CD4-positive, alpha-beta T cell treated with Interleukin-4 for 1 hour (primary cell): ENCODE measurements around the gene ACER3.
"Not testable (repeated sequence)": the region's sequence is repeated elsewhere in the genome, so short reads cannot be mapped to it uniquely, and the experiment has no call there.

Experiments
- DNase-seq, 2 donors: peaks; one replicate each; pipeline ENCODE4 v3.0.0-alpha.2; 2020 to 2022

ACER3 gene

DNA sequence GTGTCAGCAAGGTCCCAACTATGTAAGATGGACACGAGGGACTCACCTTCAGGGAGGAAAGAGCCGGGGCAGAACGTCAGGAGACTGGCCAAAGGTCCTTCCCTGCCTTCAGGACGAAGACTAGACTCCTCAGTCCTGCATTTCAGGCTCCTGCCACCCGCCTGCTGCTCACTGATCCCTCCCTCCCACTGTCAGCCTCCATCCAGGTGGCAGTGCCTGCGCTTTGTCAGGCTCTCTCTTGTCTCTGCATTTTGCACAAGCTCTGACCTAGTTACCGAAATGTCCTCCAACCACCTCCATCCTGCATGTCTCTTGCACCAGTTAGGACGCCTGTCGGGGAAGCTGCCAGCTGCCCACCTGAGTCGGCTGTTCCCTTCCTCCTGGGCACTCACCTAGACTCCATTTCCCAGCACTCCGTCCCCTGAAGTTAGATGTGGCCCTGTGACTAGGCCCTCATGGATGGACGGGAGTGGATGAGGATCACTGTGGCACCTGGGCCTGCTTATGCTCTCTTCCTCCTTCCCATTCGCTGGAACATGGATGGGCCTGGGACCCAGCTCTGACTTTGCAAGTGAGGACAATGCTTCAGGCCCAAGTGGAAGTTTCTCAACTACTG is 181.5 kb downstream of the ACER3 start:
- no peak for DNase-seq

DNA sequence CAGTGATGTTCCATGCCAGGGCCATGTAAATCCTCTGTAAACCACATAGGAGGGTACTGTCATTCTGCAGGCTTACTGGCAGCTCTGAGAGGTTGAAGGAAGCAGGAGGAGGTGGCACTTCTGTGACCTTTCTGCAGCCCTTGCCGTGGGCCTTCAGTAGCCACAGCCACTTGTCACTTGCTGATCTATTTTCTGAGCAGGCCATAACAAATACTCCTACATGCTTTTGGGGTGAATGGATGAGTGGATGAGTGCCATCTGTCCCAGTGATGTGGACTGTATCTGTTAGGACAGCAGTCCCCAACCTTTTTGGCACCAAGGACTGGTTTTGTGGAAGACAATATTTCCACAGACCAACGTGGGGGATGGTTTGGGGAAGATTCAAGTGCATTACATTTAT is 183.6 kb downstream of the ACER3 start:
- DNase-seq, result no peak

DNA sequence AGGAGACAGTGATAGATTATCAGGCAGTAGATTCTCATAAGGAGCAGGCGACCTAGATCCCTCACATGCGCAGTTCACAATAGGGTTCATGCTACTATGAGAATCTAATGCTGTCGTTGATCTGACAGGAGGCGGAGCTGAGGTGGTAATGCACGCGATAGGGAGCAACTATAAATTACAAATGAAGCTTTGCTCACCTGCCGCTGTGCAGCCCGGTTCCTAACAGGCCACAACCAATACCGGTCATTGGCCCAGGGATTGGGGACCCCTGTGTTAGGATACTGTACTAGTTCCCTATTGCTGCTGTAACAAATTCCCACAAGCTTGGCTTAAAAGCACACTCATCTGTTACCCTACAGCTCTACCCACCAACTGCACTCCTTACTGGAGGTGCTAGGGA is 184.2 kb downstream of the ACER3 start:
- no peak for DNase-seq

DNA sequence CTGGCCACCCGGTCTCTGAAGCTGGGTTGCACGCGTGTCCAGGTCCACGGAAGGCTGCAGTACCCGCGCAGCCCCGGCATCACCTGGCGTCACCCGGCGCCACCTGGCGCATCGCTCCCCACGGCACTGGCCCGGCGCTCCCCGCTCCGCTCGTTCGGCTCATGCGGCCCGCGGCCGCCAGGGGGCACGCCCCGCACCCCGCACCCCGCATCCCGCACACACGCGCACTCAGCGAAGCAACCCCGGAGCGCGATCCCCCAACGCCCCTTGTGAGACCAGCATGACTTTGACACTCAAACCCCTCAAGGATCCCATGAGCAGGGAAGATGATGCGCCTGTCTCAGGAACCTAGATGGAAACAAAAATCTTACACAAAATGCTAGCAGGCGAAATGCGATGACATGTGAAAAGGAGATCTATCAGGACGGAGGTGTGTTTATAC is 185.4 kb downstream of the ACER3 start:
- DNase-seq, result peak; percentile 59 to 62

DNA sequence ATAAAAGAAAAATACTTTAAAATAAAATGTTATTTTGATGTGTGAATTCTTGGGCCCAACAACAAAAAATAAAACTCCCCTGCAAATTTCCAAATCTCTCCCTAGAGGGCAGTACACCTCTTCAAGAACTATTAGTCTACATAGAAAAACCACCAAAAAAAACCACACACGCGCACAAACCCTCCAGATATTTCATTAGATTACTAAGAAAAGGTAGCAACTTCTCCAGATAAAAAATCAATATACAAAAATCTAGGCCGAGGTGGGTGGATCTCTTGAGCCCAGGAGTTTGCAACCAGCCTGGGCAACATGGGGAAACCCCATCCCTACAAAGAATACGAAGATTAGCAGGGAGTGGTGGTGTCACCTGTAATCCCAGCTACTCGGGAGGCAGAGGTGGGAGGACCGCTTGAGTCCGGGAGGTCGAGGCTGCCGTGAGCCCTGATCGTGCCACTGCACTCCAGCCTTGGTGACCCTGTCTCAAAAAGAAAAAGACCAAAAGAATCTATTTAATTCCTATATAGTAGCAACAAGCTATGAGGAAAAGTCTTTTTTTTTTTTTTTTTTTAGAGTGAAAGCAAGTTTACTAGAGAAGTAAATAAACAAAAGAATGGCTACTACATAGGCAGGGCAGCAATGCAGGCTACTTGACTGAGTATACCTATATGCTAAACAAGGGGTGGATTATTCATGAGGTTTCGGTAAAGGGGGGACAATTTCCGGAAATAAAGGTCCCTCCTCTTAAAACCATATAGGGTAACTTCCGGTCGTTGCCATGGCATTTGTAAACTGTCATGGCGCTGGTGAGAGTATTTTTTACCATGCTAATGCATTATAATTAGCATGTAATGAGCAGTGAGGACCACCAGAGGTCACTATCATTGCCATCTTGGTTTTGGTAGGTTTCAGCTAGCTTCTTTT is 186.5 kb downstream of the ACER3 start:
- DNase-seq, result peak; percentile 91 to 97

DNA sequence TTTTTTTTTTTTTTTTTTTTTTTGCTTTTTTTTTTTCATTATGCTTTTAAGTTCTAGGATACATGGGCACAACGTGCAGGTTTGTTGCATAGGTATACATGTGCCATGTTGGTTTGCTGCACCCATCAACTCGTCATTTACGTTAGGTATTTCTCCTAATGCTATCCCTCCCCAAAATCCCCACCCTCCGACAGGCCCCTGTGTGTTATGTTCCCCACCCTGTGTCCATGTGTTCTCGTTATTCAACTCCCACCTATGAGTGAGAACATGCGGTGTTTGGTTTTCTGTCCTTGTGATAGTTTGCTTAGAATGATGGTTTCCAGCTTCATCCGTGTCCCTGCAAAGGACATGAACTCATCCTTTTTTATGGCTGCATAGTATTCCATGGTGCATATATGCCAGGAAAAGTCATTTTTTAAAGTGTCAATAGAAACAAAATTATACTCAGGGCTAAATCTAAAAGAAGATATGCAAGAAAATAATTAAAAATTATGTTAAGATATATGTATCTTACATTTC is 187.3 kb downstream of the ACER3 start:
- DNase-seq, result not testable (repeated sequence)

DNA sequence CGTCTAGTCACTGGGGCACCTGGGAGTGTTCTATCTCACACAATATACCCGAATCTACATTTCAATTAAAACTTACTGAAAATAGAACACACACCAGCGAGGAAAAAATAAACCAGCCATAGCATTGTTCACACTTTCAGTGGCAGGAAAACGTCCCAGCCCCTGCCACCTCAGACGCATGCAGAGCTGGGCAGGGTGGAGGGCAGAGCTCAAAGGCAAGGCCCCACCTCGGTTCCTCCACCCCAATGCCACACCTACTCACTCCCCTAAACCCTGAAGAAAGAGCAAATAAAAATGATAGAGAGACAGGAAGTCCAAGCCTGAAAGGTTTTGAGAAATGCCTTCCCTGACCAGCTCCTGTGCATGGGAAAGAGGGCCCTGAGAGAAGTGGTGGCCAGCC is 188.3 kb downstream of the ACER3 start:
- DNase-seq, result no peak

DNA sequence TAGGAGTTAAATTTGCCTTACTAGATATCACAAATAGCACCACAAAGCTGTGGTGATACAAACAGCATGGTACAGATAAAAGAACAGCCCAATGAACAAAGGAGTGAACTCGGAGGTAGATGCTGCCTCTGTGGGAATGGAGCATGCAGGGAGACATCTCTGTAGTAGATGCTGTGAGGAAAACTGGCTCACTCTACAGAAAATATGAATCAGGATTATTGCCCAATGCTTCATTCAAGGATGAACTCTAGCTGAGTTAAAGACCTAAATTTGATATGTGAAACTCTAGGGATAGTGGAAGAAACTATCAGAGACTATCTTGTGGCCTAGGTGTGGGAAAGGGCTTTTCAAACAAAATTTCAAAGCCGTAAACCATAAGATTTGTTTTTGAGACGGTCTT is 190.8 kb downstream of the ACER3 start:
- no peak for DNase-seq

DNA sequence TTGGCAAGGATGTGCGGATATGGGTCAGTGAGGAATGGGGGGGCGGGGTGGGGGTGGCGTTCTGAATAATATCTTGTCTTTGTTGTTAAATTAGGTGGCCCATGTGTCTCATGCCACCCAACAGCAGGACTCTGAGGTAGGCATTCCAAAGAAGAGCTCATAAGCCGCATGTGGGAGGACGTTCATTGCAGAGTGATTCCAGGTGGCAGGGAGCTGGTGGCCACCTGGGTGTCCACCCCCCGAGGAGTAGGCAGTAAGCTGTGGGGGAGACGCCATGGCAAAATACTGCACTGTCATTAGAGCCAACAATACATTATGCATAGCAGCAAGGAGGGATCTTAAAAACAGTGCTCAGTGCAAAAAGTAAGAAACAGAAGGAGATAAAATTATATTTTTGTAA is 191.8 kb downstream of the ACER3 start:
- DNase-seq, result no peak

DNA sequence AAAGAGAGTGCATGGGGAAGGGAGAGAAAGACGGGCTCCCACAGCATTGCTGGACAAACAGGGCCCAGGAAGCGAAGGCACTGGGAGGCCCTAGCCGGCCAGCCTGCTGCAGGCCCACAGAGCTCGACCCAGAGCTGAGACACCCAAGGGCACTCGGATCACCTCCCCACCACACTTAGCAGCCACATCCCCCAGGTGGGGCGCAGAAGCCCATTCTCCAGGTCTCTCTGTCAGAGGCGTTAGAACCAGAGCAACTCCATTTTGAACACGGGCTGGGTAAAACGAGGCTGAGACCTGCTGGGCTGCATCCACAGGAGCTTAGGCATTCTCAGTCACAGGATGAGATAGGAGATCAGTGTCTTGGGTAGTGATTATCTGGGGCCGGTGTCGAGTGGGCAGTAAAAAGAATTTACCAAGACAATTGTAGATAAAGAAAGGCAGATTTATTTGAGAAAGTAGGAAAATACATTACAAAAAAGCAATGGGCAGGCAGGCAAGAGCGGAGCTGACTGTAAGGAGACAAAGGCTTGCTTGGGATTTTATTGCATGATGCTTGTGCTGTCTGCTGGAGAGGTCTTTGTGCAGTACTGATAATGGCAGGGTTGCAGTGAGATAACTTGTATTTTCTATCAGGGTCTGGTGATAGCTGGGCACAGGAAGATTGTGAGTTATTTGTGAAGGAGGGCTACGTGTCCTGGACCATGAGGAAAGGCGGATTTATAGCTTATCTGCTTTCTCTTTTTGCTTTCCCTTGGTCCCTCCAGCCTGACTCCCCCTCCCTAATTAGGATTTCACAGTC is 192.7 kb downstream of the ACER3 start:
- DNase-seq, result no peak

DNA sequence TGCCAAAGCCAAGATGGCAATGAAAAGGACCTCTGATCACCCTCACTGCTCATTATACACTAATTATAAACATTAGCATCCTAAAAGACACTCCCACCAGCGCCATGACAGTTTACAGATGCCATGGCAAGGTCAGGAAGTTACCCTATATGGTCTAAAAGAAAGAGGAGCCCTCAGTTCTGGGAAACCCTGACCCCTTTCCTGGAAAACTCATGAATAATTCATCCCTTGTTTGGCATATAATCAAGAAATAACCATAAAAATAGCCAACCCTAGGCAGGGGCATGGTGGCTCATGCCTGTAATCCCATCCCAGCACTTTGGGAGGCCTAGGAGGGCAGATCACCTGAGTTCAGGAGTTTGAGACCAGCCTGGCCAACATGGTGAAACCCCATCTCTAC is 193.4 kb downstream of the ACER3 start:
- DNase-seq, result no peak

DNA sequence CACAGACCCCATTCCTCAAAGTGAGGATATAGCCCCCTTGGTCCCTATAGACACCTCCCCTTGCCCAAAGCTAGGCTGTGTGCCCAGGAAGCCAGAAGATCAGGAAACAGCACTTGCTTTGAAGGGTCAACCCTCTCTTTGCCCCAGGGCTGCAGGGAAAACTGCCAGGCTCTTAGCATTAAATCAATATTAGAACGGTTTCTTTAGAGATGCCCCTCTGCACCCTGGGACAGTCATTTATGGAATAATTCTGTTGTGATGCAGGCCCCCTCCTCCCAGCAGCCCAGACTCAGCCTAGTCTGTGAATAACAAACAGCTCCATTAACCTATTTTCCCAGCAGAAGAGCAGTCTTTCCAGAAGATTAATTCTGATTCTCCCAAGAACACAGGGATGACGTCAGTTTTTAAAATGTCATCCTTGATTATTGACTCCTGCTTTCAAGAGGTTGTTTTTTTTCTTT is 194.4 kb downstream of the ACER3 start:
- no peak for DNase-seq

DNA sequence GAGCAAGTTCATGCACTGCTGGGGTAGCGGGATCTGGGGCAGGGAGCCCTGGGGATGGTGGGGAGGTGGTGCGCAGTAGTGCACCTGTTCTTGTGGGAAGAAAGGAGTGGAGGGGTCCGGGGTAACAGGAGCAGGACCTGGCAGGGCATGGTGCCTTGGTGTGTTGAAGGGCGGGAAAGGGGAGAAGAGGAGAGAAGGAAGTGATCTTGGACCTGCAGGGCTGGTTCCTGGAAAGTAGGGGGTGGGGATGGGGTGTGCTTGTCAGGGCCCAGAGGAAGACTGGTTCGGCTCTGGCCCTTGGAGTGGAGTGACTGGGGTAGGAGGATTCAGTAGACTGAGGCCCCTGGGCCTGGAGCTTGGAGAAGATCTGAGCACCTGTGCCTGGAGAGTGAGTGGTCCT is 195.2 kb downstream of the ACER3 start:
- no peak for DNase-seq

DNA sequence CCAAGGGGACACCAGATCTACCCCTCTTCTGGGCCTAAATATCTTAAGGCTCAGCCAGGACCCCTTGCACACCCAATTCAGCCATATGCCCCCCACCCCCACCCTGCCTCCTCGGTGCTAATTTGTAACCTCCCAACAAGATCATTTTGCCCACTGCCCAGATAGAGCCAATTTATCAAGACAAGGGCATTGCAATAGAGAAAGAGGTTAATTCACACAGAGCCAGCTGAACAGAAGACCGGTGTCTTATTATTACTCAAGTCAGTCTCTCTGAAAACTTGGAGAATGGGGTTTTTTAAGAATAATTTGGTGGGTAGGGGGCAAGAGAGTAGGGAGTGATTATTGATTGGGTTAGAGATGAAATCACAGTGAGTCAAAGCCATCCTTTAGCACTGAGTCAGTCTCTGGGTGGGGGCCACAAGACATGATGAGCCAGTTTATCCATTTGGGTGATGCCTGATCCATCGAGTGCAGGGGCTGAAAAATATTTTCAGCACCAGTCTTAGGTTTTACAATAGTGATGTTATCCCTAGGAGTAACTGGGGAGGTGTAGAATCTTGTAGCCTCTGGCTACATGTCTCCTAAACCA is 196.2 kb downstream of the ACER3 start:
- DNase-seq, result no peak

DNA sequence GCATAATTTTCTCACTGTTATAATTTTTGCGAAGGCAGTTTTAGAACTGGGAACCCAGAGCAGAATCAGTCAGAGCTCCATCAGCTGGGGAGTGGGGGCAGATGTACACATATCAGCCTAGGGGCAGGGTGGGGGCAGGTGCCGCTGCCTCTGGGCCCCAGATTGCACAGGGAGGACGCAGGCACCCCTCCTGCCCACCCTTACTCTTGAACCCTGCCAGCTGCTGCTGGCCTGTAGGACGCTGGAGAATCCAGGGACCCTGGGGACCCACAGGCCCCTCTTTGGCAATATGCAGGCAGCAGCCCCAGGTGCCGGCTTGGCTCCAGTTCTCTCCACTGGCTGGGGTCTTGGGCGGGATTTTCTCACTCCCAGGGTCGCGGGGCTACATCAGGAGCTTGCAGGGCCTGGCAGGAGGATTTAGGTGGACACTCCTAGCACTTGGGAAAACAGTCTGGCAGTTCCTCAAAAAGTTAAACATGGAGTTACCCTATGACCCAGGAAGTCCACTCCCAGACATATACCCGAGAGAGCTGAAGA is 197.3 kb downstream of the ACER3 start:
- DNase-seq, result no peak

DNA sequence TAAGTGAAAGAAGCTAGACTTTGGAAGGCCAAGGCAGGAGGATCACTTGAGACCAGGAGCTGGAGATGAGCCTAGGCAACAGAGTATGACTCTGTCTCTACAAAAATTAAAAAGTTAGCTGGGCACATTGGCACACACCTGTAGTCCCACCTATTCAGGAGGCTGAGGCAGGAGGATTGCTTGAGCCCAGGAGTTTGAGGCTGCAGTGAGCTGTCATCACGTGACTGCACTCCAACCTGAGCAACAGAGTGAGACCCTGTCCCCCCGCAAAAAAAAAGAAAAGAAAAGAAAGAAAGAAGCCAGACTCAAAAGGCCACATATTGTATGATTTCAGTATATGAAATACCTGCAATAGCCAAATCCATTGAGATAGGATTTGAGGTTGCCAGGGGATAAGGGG is 198.2 kb downstream of the ACER3 start:
- no peak for DNase-seq

DNA sequence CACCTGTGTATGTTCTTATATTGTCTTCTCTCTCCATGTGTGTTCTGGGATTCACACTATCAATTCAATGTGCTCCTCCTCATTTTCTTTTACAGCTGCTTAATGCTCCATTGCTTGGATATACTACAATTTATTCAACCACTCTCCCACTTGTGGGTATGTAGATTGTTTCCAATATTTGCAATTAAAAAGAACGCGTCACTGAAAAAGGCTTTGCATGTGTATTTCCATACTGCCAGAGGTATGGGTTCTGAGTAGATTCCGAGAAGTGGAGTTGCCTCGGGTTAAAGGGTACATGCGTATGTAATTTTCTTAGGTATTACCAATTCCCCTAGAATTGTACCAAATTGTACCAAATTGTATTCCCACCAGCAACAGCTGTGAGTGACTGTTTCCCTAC is 199.1 kb downstream of the ACER3 start:
- no peak for DNase-seq

DNA sequence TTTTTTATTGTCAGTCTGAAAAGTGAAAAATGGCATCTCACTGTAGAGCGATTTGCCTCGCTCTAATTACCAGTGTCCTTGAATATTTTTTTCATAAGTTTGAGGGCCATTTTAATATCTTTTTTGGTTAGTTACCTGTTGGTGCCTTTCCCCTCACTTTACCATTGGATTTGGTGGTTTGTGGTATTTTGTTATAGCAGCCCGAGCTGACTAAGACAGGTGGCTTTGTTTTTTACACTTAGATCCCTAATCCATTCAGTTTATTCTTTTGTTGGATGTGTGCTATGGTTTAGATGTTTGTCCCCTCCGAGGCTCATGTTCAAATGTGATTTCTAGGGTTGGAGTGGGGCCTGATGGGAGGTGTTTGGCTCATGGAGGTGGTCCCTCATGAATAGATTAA is 199.5 kb downstream of the ACER3 start:
- no peak for DNase-seq

DNA sequence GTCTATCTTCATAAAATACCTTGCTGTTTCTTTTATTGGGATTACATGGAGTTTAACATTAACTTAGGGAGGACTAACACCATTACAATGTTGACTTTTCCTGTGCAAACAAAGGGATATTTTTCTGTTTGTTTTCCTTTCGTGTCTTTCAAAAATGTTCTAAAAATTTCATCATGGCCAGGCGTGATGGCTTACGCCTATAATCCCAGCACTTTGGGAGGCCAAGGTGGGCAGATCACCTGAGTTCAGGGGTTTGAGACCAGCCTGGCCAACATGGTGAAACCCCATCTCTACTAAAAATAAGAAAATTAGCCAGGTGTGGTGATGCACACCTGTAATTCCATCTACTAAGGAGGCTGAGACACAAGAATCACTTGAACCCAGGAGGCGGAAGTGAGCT is 200.5 kb downstream of the ACER3 start:
- DNase-seq, result not testable (repeated sequence)

DNA sequence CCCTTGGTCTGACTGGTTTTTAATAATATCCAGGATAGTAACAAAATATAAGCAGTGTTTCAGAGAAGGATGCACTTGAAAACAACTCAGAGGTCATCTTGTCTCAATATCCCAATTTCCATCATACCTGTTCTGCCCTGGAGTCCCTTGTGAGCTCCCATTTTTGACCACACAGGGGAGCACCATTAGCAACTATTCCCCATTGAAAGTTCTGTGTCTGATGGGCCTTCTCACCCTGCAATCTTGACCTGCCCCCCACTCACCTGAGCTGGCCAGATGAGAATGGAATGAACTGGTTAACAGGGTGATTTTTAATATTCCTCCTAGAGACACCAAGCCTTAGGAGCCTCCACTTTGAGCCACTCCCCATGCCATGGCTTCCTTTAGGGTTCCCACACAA is 202.2 kb downstream of the ACER3 start:
- no peak for DNase-seq

DNA sequence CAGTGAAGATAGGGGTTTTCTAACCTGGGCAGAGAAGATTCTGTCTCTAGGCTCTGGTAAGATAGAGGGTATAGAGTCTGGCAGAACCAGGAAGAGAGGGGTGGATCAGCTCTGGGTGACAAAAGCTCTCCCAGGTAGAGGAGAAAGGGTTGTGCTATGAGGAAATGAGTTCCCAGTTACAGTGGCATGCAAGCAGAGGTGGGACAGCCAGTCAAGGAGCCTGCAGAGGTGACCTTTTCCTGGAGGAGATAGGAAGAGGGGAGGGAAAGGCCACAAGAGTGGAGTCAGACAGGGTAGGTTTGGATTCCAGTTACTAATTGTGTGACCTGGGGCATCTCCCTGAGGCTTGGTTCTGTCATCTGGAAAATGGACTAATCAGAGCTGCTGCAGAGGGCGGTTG is 202.7 kb downstream of the ACER3 start:
- DNase-seq, result no peak

DNA sequence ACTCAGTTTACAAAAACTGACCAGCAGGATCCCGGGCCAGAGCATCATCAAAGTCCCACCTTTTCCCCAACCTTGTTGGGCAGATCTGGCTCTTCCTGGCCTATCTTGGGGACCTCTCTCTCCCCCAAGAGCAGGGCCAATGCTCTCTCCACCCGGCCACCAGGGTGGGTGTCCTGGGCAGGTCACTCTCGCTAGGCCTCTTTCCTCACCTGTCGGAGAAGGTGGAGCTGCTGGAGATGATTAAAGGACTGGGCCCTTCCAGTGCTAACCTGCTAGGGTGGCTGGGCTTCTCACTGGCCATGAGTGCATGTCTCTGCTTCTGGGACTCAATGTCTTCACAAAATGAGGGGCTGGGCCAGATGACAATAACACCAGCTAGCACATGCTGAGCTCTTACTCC is 203.1 kb downstream of the ACER3 start:
- DNase-seq, result no peak
